GM12878 (cell line): Measurements from ENCODE around the gene ABCC9. TPM values are rescaled to one million over a fixed set of nuclear protein-coding genes. Genes with fewer than 3 reads are reported as not detected.

Experiments
- ATAC-seq: fragments of 200-7000 bp; cut with Tn5 transposase; 3 replicates; pipeline ENCODE4 v1.9.1; 2020; ENCODE audit warnings: mild to moderate bottlenecking, moderate library complexity
- BruUV-seq: library from RNA; stranded (reverse); fragments of 400-500 nt; replicated peaks from 2 replicates; lab custom pipeline; 2021; lab: Mats Ljungman, UMichigan
- CTCF ChIA-PET: fragments of 300-600 bp; sonication (Branson Sonifier 250); formaldehyde crosslinking; extraction: SDS; loops from one replicate; lab custom pipeline; 2021; ENCODE audit warnings: inconsistent platforms; lab: Yijun Ruan, JAX
- POLR2A ChIA-PET: fragments of 350-600 bp; formaldehyde crosslinking; extraction: SDS; loops from one replicate; lab custom pipeline; 2021; ENCODE audit warnings: inconsistent platforms; lab: Charles Lee
- RAD21 ChIA-PET: fragments of 300-600 bp; sonication (Branson Sonifier 250); formaldehyde crosslinking; loops from one replicate; lab custom pipeline; 2023; ENCODE audit warnings: antibody characterized with exemption; ENCODE audit not compliant: unreplicated experiment; lab: Charles Lee
- SMC1A ChIA-PET: fragments of 300-600 bp; sonication (Branson Sonifier 250); formaldehyde crosslinking; loops from one replicate; lab custom pipeline; 2023; ENCODE audit not compliant: unreplicated experiment, uncharacterized antibody; lab: Charles Lee
- DNase-seq: peaks from one replicate; pipeline ENCODE4 v3.0.0-alpha.2; 2011; ENCODE audit warnings: low read depth, low spot score
- FAIRE-seq: peaks from 3 replicates; lab custom pipeline; 2011; peaks lifted over from hg19 to GRCh38; lab: Jason Lieb, UNC
- H2AFZ ChIP-seq: 2 replicates; pipeline ENCODE4 v1.6.0; 2011; ENCODE audit warnings: low read depth, low read length, control low read depth; ENCODE audit not compliant: control insufficient read depth
- H3K27ac ChIP-seq: 2 replicates; pipeline ENCODE4 v1.5.1; 2011; ENCODE audit warnings: control low read depth; ENCODE audit not compliant: control insufficient read depth, insufficient read depth
- H3K27me3 ChIP-seq, 2 experiments: replicated peaks in 1 of 2; 2 replicates each; pipeline versions ENCODE4 v1.6.0 to v1.6.1; 2011; ENCODE audit warnings: low read length in 1 of 2; ENCODE audit not compliant: control insufficient read depth in 2 of 2, insufficient read depth in 2 of 2
- H3K36me3 ChIP-seq, 2 experiments: 2 replicates each; pipeline ENCODE4 v1.5.1; 2011; ENCODE audit warnings: low read length in 1 of 2; ENCODE audit not compliant: control insufficient read depth in 2 of 2, insufficient read depth in 2 of 2
- H3K4me1 ChIP-seq: 2 replicates; pipeline ENCODE4 v1.6.1; 2011; ENCODE audit warnings: mild to moderate bottlenecking, low read length, moderate library complexity, mixed read lengths; ENCODE audit not compliant: control insufficient read depth, insufficient read depth
- H3K4me2 ChIP-seq: 2 replicates; pipeline ENCODE4 v1.6.0; 2011; ENCODE audit warnings: control low read depth; ENCODE audit not compliant: control insufficient read depth, insufficient read depth
- H3K4me3 ChIP-seq: fragments of 200-600 bp; sonication (generic); 2 replicates; pipeline ENCODE4 v1.5.1; 2016
- H3K79me2 ChIP-seq: 2 replicates; pipeline ENCODE4 v1.6.0; 2011; ENCODE audit warnings: low read length; ENCODE audit not compliant: control insufficient read depth, insufficient read depth
- H3K9ac ChIP-seq: 2 replicates; pipeline ENCODE4 v1.8.0; 2011; ENCODE audit warnings: low read length, control low read depth, mixed read lengths; ENCODE audit not compliant: control insufficient read depth, insufficient read depth
- H3K9me3 ChIP-seq: replicated peaks from 3 replicates; pipeline ENCODE4 v1.5.1; 2011; ENCODE audit warnings: mild to moderate bottlenecking, low read length; ENCODE audit not compliant: control insufficient read depth, insufficient read depth
- H4K20me1 ChIP-seq: 2 replicates; pipeline ENCODE4 v1.6.0; 2011; ENCODE audit not compliant: control insufficient read depth, insufficient read depth
- GABPA ChIP-seq: IDR thresholded peaks from 2 replicates; pipeline ENCODE4 v1.6.1; 2014; ENCODE audit warnings: antibody characterized with exemption, low read depth, mild to moderate bottlenecking, inconsistent platforms
- HCFC1 ChIP-seq: fragments of 150-350 bp; IDR thresholded peaks from 2 replicates; pipeline ENCODE4 v1.6.1; 2014; ENCODE audit warnings: low read length
- IKZF2 ChIP-seq, 2 experiments: fragments of 450-650 bp; IDR thresholded peaks; 2 replicates each; pipeline ENCODE4 v1.6.1; 2017; ENCODE audit warnings: mild to moderate bottlenecking in 2 of 2, moderate library complexity in 2 of 2
- JUND ChIP-seq: IDR thresholded peaks from 2 replicates; pipeline ENCODE4 v1.6.1; 2012; ENCODE audit warnings: low read depth, mild to moderate bottlenecking, low read length, improper control_type of control experiment, moderate library complexity
- MEF2B ChIP-seq: fragments of 450-650 bp; IDR thresholded peaks from 2 replicates; pipeline ENCODE4 v1.6.1; 2018; ENCODE audit warnings: mild to moderate bottlenecking, moderate library complexity; ENCODE audit not compliant: partially characterized antibody, poor library complexity, severe bottlenecking
- MXI1 ChIP-seq: fragments of 150-350 bp; IDR thresholded peaks from 2 replicates; pipeline ENCODE4 v1.6.1; 2011; ENCODE audit warnings: low read depth, mild to moderate bottlenecking, inconsistent platforms, low read length, improper control_type of control experiment
- NFIC ChIP-seq: IDR thresholded peaks from 2 replicates; pipeline ENCODE4 v1.6.1; 2012; ENCODE audit warnings: low read depth, mild to moderate bottlenecking, inconsistent platforms, low read length, moderate library complexity
- NFYB ChIP-seq: IDR thresholded peaks from 2 replicates; pipeline ENCODE4 v1.6.1; 2011; ENCODE audit warnings: low read depth, mild to moderate bottlenecking, low read length, improper control_type of control experiment, moderate library complexity; ENCODE audit not compliant: insufficient read depth
- NR2F1 ChIP-seq: fragments of 450-650 bp; conservative IDR thresholded peaks from 2 replicates; pipeline ENCODE4 v1.6.1; 2017; ENCODE audit warnings: mild to moderate bottlenecking
- POLR2A ChIP-seq: IDR thresholded peaks from 2 replicates; pipeline ENCODE4 v1.6.1; 2011; ENCODE audit warnings: low read depth, mild to moderate bottlenecking, low read length
- RAD21 ChIP-seq: IDR thresholded peaks from 2 replicates; pipeline ENCODE4 v1.6.1; 2011; ENCODE audit warnings: mild to moderate bottlenecking, low read depth, low read length, moderate library complexity; ENCODE audit not compliant: insufficient read depth
- YBX1 ChIP-seq: fragments of 450-650 bp; IDR thresholded peaks from 2 replicates; pipeline ENCODE4 v1.6.1; 2016; ENCODE audit warnings: antibody characterized with exemption
- YY1 ChIP-seq: IDR thresholded peaks from 2 replicates; pipeline ENCODE4 v1.6.1; 2011; ENCODE audit warnings: low read depth, mild to moderate bottlenecking, low read length
- ZBED1 ChIP-seq: IDR thresholded peaks from 2 replicates; pipeline ENCODE4 v1.6.1; 2016; ENCODE audit warnings: borderline replicate concordance
- WGBS: methylation state at CpG from one replicate; pipeline ENCODE4 v1.1.6; 2016; ENCODE audit warnings: low lambda C conversion rate; ENCODE audit not compliant: insufficient replicate concordance, insufficient coverage; ENCODE audit errors: missing lambda C conversion rate; 5-methylcytosine and 5-hydroxymethylcytosine counted together
- in situ Hi-C: fragments of 300-500 bp; cut with MboI; formaldehyde crosslinking; loops from 9 replicates; pipeline ENCODE4 v1.14.3; 2018; ENCODE audit warnings: mixed read lengths
- intact Hi-C: fragments of 100-400 bp; cut with micrococcal nuclease; formaldehyde crosslinking; loops from one replicate; pipeline ENCODE4 v1.14.2; 2022; ENCODE audit not compliant: unreplicated experiment
- polyA plus RNA-seq, 11 experiments: library from polyadenylated mRNA; depleted of rRNA in 4 of 11; unstranded in 6 of 11; stranded (reverse) in 5 of 11; fragments of >200 nt; fragmentation: Nextera tagmentation in 4 of 11; fragmentation: Illumina TruSeq in 1 of 11; extraction: Ambion mirVana in 4 of 11; extraction: Trizol in 1 of 11; gene quantifications; 1 replicate in 1 of 11; 2 replicates in 10 of 11; pipeline versions ENCODE4 v1.2.1 to v1.2.3, GENCODE V29; 2011 to 2016; ENCODE audit warnings: inconsistent platforms in 2 of 11, missing spikeins in 2 of 11, low read depth in 1 of 11
- total RNA-seq, 4 experiments: library from RNA; depleted of rRNA in 3 of 4; stranded (reverse); fragments of >200 nt in 3 of 4; fragmentation: Illumina TruSeq in 1 of 4; extraction: Trizol in 1 of 4; gene quantifications; 2 replicates each; pipeline versions ENCODE4 v1.2.1 to v1.2.3, GENCODE V29; 2013 to 2021
- TF ChIP-seq, protein P1 (sequence below): fragments of 450-650 bp; IDR thresholded peaks from 2 replicates; pipeline ENCODE4 v1.6.1; 2014; ENCODE audit warnings: mild to moderate bottlenecking
- TF ChIP-seq, protein P2 (sequence below): fragments of 450-650 bp; IDR thresholded peaks from 2 replicates; pipeline ENCODE4 v1.6.1; 2017; ENCODE audit warnings: mild to moderate bottlenecking

The ABCC9 gene
- total and polyA plus RNA-seq, 10 of the 15 experiments (the other 5 are each of a cell fraction or from before 2014, with no cell fraction given) = under 0.01 to 0.10 (median 0.04) TPM; not detected in 2

DNA sequence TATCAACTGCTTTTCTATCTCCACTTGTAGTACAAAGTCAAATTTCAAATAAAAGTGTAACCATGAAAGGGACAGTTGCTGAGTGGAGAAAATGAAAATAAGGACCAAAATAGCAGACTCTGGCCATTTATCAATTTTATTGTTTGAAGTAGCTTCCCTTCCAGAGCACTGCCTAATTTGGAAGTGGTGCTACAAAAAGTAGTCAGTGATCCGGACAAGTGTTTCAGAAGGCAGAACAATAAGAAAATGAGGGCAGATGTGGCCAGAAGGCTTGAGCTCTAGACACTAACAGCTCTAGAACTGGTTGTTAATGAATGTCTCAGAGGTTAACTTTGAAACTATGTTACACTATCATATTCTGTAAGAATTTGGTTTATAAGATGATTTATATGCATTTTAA is 48.9 kb downstream of the ABCC9 start:
- CTCF ChIA-PET = no interaction called here
- Histone ChIP-seq H3K4me3 (no peak overlapping the region), H3K36me3 (no peaks in the 10 kb centered on the region)
- BruUV-seq = no TSS peak
- in situ Hi-C loops = no loop called here
- TF ChIP-seq IKZF2 (IDR thresholded peaks at IDR 0.05) (no peak), MEF2B (no peak), POLR2A (no peak), NFIC (no peak), HCFC1 (no peak), RAD21 (no peak), GABPA (no peak), YY1 (no peak), NFYB (no peak), MXI1 (no peak), YBX1 (no peak), ZBED1 (no peak), JUND (no peak), NR2F1 (no peak)
- TF ChIP-seq, protein P1, sequence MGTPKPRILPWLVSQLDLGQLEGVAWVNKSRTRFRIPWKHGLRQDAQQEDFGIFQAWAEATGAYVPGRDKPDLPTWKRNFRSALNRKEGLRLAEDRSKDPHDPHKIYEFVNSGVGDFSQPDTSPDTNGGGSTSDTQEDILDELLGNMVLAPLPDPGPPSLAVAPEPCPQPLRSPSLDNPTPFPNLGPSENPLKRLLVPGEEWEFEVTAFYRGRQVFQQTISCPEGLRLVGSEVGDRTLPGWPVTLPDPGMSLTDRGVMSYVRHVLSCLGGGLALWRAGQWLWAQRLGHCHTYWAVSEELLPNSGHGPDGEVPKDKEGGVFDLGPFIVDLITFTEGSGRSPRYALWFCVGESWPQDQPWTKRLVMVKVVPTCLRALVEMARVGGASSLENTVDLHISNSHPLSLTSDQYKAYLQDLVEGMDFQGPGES = no peak
- TF ChIP-seq, protein P2, sequence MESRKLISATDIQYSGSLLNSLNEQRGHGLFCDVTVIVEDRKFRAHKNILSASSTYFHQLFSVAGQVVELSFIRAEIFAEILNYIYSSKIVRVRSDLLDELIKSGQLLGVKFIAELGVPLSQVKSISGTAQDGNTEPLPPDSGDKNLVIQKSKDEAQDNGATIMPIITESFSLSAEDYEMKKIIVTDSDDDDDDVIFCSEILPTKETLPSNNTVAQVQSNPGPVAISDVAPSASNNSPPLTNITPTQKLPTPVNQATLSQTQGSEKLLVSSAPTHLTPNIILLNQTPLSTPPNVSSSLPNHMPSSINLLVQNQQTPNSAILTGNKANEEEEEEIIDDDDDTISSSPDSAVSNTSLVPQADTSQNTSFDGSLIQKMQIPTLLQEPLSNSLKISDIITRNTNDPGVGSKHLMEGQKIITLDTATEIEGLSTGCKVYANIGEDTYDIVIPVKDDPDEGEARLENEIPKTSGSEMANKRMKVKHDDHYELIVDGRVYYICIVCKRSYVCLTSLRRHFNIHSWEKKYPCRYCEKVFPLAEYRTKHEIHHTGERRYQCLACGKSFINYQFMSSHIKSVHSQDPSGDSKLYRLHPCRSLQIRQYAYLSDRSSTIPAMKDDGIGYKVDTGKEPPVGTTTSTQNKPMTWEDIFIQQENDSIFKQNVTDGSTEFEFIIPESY = no peak
- TF ChIP-seq, all 136 proteins: peak for 0
- H2AFZ ChIP-seq = no peak overlapping the region
- no peak overlapping the region for H3K27ac ChIP-seq
- RAD21 ChIA-PET = no interaction called here
- SMC1A ChIA-PET = no interaction called here
- H3K4me1 ChIP-seq = no peaks in the 10 kb centered on the region
- no peak overlapping the region for H3K9ac ChIP-seq
- no peak for DNase-seq
- H3K4me2 ChIP-seq = no peak overlapping the region
- POLR2A ChIA-PET = no interaction called here
- FAIRE-seq = no peak
- ATAC-seq = no peak
- H4K20me1 ChIP-seq = no peaks in the 10 kb centered on the region
- intact Hi-C loops = no loop called here
- H3K27me3 ChIP-seq = no peaks in the 10 kb centered on the region
- H3K9me3 ChIP-seq = no peaks in the 10 kb centered on the region
- 0% methylated on average over 1 of the region's 1 CpG for WGBS
- H3K79me2 ChIP-seq = no peaks in the 10 kb centered on the region
